ENCODE measurements around the gene OR51Q1. TPM values are rescaled to one million over a fixed set of nuclear protein-coding genes. Genes with fewer than 3 reads are reported as not detected.

OR51Q1 gene
- not detected for total RNA-seq

GRCh38 chr11:5421811-5422210 lies at the start of gene OR51Q1:
Gene OR51Q1 (plus strand): TSS chr11:5422111. CDS start chr11:5422201, 90 bp downstream.

GRCh38 chr11:5383576-5383975 lies 38.3 kb upstream of the OR51Q1 start, which contains the start of gene OR51M1:
Gene OR51M1 (plus strand): TSS chr11:5383812. CDS start chr11:5389399, 5,587 bp downstream.

GRCh38 chr11:5441414-5441813 lies 19.5 kb downstream of the OR51Q1 start, which contains the start of gene OR51I1:
Gene OR51I1 (minus strand): TSS chr11:5441514. CDS start chr11:5441514, 0 bp downstream.

GRCh38 chr11:5449023-5449422 lies 27.1 kb downstream of the OR51Q1 start, which contains the start of gene OR51I2:
Gene OR51I2 (plus strand): TSS chr11:5449323. CDS start chr11:5453489, 4,166 bp downstream.

Other genes with a start within 250 kb of the OR51Q1 start
- gene OR51V1, start 221.4 kb upstream of the OR51Q1 start, total RNA-seq = not detected
- 1,761 TPM for gene HBB, start 195.0 kb upstream of the OR51Q1 start, total RNA-seq
- 1.3 TPM for gene HBD, start 187.6 kb upstream of the OR51Q1 start, total RNA-seq
- 65.3 TPM for gene HBG1, start 172.3 kb upstream of the OR51Q1 start, total RNA-seq
- 14,762 TPM for gene HBG2, start 167.3 kb upstream of the OR51Q1 start, total RNA-seq
- gene HBE1, start 152.2 kb upstream of the OR51Q1 start, total RNA-seq = 23.8 TPM
- 1.5 TPM for gene OR51B4, start 120.2 kb upstream of the OR51Q1 start, total RNA-seq
- 0.47 TPM for gene OR51B2, start 97.8 kb upstream of the OR51Q1 start, total RNA-seq
- 2.3 TPM for gene OR51B5, start 78.6 kb upstream of the OR51Q1 start, total RNA-seq
- not detected for gene OR51B6, start 70.6 kb upstream of the OR51Q1 start, total RNA-seq
- not detected for gene OR51M1, start 38.3 kb upstream of the OR51Q1 start, total RNA-seq
- 0.64 TPM for gene OR51I1, start 19.4 kb downstream of the OR51Q1 start, total RNA-seq
- gene OR51I2, start 27.2 kb downstream of the OR51Q1 start, total RNA-seq = not detected
- not detected for gene OR52D1, start 66.6 kb downstream of the OR51Q1 start, total RNA-seq
- gene UBQLN3, start 87.8 kb downstream of the OR51Q1 start, total RNA-seq = 0.82 TPM
- 1.5 TPM for gene UBQLNL, start 94.6 kb downstream of the OR51Q1 start, total RNA-seq
- 2.3 TPM for gene OR52H1, start 126.4 kb downstream of the OR51Q1 start, total RNA-seq
- gene OR52B6, start 158.8 kb downstream of the OR51Q1 start, total RNA-seq = not detected
- 19.2 TPM for gene TRIM6, start 174.5 kb downstream of the OR51Q1 start, total RNA-seq
- 8.1 TPM for gene TRIM34, start 202.9 kb downstream of the OR51Q1 start, total RNA-seq